GM12873 (cell line): ENCODE results near the gene ARID1B.

ENCODE experiments used
- CTCF ChIP-seq: IDR thresholded peaks from 2 replicates; pipeline ENCODE4 v1.5.1; 2012; ENCODE audit warnings: low read depth, mild to moderate bottlenecking, moderate library complexity, low read length, control low read depth; ENCODE audit not compliant: insufficient read depth; ENCODE audit errors: missing control alignments

The ARID1B gene

DNA sequence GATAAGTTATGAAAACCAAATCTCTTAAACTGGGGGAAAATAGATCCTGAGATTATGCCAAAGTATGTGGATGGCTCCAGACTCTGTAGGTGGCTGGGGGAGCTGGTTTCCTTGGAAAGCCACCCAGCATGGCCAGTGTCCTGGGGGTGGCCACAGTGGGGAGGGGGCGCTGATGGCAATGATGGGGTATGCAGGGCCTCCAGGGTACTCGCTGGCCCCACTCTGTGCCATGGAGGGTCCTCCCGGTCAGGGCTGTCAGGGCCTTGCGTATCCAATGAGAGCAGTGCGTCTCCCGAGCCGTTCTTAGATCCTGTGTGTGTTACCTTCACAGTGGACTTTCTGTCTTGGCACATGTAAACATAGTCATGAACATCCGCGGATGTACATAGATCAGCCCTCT is 393.4 kb downstream of the ARID1B start:
- no peak for TF ChIP-seq CTCF

DNA sequence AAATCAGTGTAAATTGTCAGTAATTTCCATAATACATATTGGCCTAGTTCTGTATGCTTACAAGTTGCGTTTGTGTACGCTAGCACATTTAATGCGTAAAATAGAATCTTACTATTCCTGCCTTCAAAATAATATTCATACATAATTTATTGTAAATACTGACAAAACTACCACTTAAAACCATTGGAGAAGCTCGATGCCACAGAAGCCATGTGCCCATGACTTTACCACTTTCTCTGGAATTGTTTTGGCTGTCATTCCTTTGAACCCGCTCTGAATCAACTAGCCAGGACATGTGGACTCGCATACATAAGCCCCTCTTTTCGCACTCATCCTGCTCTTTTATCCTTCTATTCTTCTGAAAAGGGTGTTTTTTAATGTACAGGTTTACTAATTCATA is 394.6 kb downstream of the ARID1B start:
- TF ChIP-seq CTCF: no peak

DNA sequence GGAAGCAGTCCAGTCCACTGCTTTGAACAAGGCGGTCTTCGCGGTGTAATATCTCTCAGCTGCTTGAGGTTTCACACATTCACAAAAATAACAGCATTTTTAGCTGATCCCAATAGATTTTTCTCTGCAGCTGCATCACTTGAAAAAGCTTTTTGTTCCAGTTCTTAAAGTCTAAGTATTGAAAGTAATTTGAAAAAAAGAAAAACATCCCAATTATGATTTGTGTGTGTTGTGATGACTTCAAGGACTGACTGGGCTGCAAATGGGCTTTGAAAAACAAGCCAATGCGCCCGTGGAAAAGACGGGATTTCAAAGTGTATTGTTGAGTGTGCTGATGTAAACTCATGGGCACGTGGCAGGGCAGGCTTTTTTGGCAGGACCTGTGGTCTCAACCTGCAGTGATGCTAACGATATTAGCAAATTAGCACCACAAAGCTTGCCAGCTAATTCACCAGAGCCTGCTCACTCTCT is 395.1 kb downstream of the ARID1B start:
- TF ChIP-seq CTCF: no peak

GRCh38 chr6:157172830-157173536 is 395.8 kb downstream of the ARID1B start:
- TF ChIP-seq CTCF: no peak

GRCh38 chr6:157173776-157174175 is 396.6 kb downstream of the ARID1B start:
- TF ChIP-seq CTCF: no peak

DNA sequence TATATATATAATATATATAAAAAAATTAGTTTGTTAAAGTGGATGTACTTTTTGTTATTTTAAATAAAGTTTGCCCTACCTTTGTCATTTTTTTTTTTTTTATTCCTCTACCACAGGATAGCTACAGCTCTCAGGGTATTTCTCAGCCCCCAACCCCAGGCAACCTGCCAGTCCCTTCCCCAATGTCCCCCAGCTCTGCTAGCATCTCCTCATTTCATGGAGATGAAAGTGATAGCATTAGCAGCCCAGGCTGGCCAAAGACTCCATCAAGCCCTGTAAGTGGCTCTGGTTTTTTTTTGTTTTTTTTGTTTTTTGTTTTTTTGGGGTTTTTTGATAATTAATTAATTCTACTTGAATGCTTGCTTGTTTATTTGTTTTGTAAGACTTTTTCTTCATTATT is 397.6 kb downstream of the ARID1B start:
- no peak for TF ChIP-seq CTCF

DNA sequence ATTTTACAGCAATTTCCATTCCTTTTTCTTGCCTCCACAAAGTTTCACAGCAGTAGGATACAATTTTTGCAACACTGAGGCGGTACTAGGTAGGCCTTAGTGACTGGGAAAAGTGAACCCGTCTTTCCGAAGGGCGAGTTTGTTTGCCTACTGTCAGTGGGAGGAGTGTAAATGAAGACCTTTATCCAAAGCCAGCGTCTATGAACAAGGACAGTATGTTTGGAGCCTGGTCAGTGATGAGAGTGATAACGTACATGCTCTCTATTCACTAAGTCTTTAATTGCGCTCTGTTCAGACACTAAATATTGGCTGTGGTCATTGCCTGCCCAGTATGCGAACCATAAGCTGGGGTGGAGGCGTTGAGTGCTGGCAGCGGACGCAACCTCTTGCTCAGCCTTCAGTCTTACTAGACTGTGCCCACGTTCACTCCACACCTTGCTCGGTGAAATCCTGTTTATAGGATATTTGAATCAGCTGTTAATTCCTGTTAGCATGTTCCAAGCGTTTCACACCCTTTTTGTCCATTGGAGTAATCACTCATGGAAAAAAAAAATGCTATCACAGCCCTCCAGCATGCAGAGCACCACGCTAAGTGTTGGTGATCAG is 400.7 kb downstream of the ARID1B start:
- TF ChIP-seq CTCF: no peak
